Mesodermal cell (in vitro differentiated cells): ENCODE measurements around the gene GP1BB.

Source experiments
- H3K27ac ChIP-seq: 2 replicates; pipeline ENCODE4 v1.7.0; 2013; ENCODE audit warnings: mild to moderate bottlenecking, low read depth, low read length, moderate library complexity; ENCODE audit not compliant: severe bottlenecking
- H3K36me3 ChIP-seq: 2 replicates; pipeline ENCODE4 v1.7.1; 2013; ENCODE audit warnings: mild to moderate bottlenecking, low read length, moderate library complexity; ENCODE audit not compliant: control insufficient read depth, insufficient read depth
- H3K4me1 ChIP-seq: one replicate; pipeline ENCODE4 v1.7.1; 2013; ENCODE audit warnings: mild to moderate bottlenecking, low read length; ENCODE audit not compliant: insufficient read depth, control insufficient read depth, poor library complexity, severe bottlenecking
- H3K4me3 ChIP-seq: 2 replicates; pipeline ENCODE4 v1.7.0; 2013; ENCODE audit warnings: low read length, control low read depth, mild to moderate bottlenecking; ENCODE audit not compliant: insufficient read depth, poor library complexity, severe bottlenecking; ENCODE audit errors: extremely low read depth
- H3K9me3 ChIP-seq: 2 replicates; pipeline ENCODE4 v1.7.1; 2013; ENCODE audit warnings: mild to moderate bottlenecking, low read length, moderate library complexity; ENCODE audit not compliant: control insufficient read depth
- WGBS, 2 experiments: methylation state at CpG; one replicate each; pipeline ENCODE4 v1.1.5; 2013; ENCODE audit warnings: missing lambda C conversion rate in 2 of 2; ENCODE audit not compliant: insufficient coverage in 2 of 2; 5-methylcytosine and 5-hydroxymethylcytosine counted together

GP1BB gene

DNA sequence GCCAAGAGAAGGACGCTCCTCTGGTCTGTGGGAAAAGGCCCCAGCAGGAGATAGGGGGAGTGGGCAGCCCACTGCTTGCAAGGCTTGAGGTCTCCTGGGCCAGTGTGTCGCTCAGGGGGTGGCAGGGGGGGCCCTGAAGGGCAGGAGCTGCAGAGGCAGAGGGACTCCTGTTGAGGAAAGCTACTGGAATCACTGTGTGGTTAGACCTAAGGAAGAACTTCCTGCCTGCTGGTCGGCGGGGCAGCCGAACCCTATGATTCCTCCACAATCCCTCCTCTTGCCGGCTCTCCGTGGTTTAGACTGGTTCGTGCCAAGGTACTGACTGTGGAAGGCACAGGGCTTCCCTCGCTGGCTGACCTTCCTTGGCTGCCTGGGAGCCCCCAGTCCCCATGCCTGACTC is 6.2 kb downstream of the GP1BB start:
- Histone ChIP-seq H3K4me3 (no peak overlapping the region), H3K9me3 (no peaks in the 10 kb centered on the region), H3K36me3 (no peaks in the 10 kb centered on the region), H3K27ac (no peak overlapping the region), H3K4me1 (no peaks in the 10 kb centered on the region)
- 83 to 91% methylated on average over 6 of the region's 9 CpGs for WGBS, 2 experiments

DNA sequence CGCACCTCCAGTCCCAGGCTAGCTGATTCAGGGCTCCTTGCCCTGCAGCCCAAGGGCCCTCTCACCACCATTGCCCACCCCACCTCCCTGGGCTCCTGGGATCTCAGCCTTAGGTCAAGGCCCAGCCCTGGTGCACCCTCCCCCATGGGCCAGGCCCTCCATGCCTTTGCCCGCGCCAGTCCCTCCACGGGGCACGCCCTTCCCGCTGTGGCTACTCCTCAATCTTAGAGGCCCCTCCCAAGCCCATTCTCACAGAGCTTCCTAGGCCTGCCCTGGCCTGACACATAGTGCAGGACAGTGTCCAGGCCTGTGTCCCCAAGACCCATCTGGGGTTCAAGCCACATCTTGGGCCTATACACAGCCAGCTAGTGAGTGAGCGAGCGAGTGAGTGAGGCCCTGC is 6.9 kb downstream of the GP1BB start:
- 98 to 100% methylated on average over 5 to 7 of the region's 8 CpGs for WGBS, 2 experiments
- Histone ChIP-seq H3K4me3 (no peak overlapping the region), H3K9me3 (no peaks in the 10 kb centered on the region), H3K36me3 (no peaks in the 10 kb centered on the region), H3K4me1 (no peaks in the 10 kb centered on the region), H3K27ac (no peak overlapping the region)

DNA sequence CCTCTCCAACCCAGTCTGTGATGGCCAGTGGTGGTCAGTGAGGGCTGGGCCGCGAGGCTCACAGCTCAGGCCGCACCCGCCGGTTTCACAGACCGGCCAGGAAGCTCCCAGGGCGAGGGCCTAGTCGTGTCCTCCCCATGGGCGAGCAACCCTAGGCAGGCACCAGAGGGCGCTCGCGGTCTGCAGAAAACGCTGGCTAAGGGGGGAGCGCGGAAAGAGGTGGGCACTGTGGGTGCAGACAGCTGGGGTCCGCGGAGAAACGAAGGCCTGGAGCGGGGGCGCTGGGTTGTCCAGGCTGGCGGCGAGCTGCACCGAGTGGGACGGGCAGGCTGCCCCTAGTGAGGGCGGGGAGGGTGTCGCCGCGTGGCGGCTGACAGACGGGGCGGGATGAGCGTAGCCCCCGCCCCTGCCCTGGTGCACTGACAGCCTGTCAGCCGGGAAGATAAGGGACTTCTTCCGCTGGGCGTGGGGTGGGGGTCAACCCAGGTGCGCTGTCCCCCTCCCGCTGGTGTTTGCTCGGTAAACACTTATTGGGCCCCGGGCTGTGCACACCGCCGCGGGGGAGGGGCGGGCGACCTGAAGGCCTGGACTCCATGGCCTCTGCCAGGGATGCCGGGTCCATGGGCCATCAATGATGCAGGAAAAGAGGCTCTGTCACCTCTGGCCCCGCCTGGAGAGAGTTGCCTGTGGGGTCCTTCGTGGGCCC is 7.5 kb downstream of the GP1BB start:
- H3K27ac ChIP-seq: no peak overlapping the region
- H3K36me3 ChIP-seq: no peaks in the 10 kb centered on the region
- H3K4me3 ChIP-seq: peak overlapping the region; percentile 25
- WGBS, 2 experiments: 9 to 13% methylated on average over 45 to 47 of the region's 48 CpGs
- no peaks in the 10 kb centered on the region for H3K9me3 ChIP-seq
- no peaks in the 10 kb centered on the region for H3K4me1 ChIP-seq

DNA sequence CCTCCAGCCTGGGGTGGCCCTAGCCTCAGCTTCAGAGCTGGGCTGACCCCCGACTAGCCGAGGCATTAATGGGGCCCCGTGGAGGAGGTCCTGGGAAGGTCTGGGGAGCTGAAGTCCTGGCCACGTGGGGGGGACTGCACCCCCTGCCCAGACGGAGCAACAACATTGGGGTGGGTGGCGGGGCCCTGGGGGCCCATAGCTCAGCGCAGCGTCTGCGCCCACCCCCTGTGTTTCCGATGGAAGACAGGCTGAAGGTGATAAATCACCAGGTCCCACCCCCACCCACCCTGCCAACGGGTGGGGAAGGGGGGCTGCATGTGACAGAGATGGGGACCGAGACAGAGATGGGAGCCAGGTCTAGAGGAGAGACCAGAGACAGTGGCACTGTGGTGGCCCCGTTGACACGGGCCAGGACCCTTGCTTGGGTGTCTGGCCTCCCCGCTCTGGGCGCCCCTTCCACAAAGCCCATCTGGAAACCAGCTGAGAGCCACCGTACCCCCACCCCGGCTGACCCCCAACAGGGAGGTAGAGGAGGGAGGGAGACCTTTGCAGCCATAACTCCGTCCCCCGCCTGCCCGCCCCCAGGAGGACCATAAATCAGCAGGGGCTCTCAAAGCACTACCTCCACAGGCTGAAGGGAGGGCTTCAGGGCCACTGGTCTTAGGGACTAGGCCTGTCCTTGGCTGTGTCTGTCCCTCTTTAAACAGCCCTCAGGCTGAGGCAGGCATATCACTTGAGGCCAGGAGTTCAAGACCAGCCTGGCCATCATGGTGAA is 8.2 kb downstream of the GP1BB start:
- Histone ChIP-seq H3K36me3 (no peaks in the 10 kb centered on the region), H3K4me1 (no peaks in the 10 kb centered on the region), H3K27ac (no peak overlapping the region), H3K9me3 (no peaks in the 10 kb centered on the region), H3K4me3 (no peak overlapping the region)
- WGBS, 2 experiments: 73 to 89% methylated on average over 4 to 9 of the region's 21 CpGs

DNA sequence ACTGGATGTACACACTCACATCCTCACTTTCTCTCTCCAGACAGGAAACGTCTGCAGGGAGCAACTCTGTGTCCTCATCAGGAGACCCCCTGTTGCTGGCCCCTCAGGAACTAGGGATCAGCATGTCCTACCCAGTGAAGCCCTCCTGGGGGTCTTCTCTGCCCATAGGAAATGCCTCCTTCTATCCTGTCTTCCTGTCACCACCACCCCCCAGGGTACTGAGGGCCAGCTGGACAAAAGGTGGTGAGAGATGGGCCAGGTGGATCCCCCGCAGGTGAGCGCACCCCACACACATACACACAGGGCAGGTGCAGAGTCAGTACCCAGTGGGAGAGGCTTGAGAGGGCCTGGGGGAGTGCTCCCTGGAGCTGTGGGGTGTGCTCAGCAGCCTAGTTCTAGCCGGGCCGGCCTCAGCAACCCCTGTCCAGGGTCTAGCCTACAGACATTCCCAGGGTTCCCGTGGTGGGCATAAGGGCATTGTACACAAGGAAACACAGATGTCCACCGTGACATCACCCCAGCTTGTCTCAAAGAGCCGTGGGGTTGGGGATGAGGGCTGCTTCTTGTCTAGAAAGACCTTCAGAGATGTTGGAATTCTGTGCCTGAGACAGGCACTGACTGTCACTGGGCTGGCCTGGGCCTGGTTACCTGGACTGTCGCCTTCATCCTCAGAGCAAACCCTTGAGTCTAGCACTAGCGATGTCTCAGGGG is 9.2 kb downstream of the GP1BB start:
- Histone ChIP-seq H3K9me3 (no peaks in the 10 kb centered on the region), H3K27ac (no peak overlapping the region), H3K4me1 (no peaks in the 10 kb centered on the region), H3K36me3 (no peaks in the 10 kb centered on the region), H3K4me3 (no peak overlapping the region)
- WGBS, 2 experiments: 93 to 96% methylated on average over 8 of the region's 10 CpGs

DNA sequence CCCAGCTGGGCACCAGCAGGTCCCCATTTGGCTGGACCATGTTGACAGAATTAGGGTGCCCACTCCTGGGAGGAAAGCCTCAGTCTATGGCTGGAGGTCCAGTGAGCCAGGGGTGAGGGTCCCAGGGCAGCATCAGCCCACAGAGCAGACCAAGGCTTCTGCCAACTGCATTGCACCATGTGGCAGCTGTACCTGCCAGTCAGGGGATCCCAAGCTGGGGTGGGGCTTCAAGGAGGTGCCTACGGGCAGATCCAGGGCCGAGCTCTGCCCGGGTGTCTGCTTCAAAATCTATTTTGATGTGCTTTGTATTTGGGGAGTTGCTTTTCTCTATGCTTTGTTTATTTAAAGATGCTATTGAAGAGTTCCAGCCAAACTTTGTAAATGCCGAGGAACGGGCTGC is 10.4 kb downstream of the GP1BB start:
- peaks cover 6% of the 10 kb centered on the region for H3K4me1 ChIP-seq
- WGBS, 2 experiments: 88 to 90% methylated on average over 3 to 5 of the region's 5 CpGs
- H3K4me3 ChIP-seq: no peak overlapping the region
- no peaks in the 10 kb centered on the region for H3K36me3 ChIP-seq
- no peak overlapping the region for H3K27ac ChIP-seq
- no peaks in the 10 kb centered on the region for H3K9me3 ChIP-seq

DNA sequence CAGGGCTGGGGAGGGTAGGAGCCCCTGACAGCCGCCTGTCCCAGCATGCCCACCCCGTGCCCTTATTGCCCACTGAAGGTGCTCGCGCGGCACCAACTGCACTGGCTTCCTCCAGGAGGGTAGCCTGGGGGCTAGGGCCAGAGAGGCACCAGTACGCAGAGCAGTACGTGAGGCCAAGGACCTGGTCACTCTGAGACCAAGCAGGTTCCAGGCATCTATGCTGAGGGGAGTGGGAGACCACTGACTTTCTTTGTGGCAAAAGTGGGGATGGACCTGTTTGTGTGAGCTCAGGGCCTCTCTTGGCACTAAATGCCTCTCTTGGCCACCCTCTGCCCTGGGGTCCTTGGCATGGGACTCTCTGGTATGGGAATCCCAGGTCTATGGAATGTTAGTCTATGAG is 10.8 kb downstream of the GP1BB start:
- Histone ChIP-seq H3K4me1 (peaks cover 9% of the 10 kb centered on the region), H3K36me3 (no peaks in the 10 kb centered on the region)

DNA sequence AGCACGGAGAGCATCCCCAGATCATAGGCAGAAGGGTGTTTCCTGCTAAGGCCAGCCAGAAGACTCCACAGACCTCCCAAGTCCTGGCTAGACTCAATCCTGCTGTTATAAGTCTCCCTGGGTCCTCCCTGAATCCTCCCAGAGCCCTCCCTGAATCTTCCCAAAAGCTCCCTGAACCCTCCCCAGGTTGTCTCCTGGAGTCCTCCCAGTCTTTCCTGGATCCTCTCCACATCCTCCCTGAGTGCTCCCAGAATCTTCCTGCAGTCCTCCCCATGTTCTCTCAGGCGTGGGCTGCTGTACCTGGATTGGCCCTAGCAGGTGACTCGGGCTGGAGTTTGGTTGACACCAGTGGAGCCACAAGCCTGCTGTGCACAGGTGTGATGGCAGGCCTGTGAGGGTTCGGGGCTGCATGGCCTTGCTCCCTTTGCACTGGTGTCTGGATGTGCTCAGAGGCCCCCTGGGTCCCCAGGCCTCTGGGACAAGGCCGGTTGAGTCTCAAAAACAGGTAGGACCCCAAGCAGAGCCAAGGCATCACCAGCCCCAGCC is 11.6 kb downstream of the GP1BB start:
- 88% methylated on average over 4 to 5 of the region's 5 CpGs for whole genome bisulfite sequencing, 2 experiments
- Histone ChIP-seq H3K36me3 (no peaks in the 10 kb centered on the region), H3K9me3 (no peaks in the 10 kb centered on the region), H3K27ac (no peak overlapping the region), H3K4me1 (peaks cover 9% of the 10 kb centered on the region), H3K4me3 (no peak overlapping the region)

More for the DNA sequence above, 10.8 kb downstream of the GP1BB start:
- Histone ChIP-seq H3K27ac (no peak overlapping the region), H3K9me3 (no peaks in the 10 kb centered on the region), H3K4me3 (no peak overlapping the region)
- WGBS, 2 experiments: 89 to 90% methylated on average over 3 of the region's 7 CpGs

DNA sequence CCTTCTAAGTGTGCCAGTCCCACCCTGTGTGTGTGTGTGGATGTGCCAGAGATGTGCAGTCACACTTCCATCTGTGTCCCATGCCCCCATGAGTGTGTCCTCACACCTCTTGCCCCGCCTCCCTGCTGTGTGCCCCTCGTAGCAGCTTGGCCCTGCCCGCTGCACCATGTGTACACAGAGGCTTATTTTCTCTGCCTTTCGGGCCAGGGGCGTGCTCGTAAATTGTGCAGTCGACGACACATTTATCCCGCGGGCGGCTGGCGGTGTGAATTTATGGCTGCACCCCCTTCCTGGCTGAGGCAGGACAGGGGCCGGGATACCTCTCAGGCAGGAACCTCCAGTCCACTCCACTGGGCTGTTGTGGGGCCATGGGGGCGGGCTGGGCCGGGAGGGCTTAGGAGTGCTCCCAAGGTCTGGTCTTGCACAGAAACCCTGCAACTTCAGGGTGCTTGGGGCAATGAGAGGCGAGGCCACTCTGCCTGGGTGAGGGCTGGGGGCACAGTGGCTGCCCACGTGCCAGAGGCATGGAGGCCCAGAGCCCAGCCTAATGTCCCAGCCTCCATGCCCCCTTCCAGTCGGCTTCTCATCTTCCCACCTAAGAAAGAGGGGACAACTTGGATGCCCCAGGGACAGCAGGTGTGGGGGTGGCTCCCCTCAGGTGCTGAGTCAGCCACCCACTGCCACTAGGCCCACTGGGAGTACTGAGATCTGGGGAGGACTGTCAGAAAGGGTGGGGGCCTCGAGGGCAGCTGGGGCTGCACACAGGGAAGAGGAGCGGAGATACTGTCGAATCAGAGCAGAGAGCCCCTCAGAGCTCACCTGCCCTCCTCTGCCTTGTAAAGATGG is 12.5 kb downstream of the GP1BB start:
- H3K4me3 ChIP-seq: no peak overlapping the region
- H3K4me1 ChIP-seq: peaks cover 9% of the 10 kb centered on the region
- no peak overlapping the region for H3K27ac ChIP-seq
- no peaks in the 10 kb centered on the region for H3K9me3 ChIP-seq
- WGBS, 2 experiments: 84 to 93% methylated on average over 17 to 19 of the region's 21 CpGs
- H3K36me3 ChIP-seq: no peaks in the 10 kb centered on the region
